Measurements from ENCODE around the gene RNPEPL1.
"Not testable (repeated sequence)": the region's sequence is repeated elsewhere in the genome, so short reads cannot be mapped to it uniquely, and the experiment has no call there.

Gene RNPEPL1

GRCh38 chr2:240567872-240568677 lies at the start of gene RNPEPL1:
RNPEPL1 (plus strand) TSS chr2:240568484; CDS start chr2:240568587, 103 bp downstream.
- no peak for DNase-seq (ENCODE audit: low read depth)

GRCh38 chr2:240518981-240519380 lies 49.3 kb upstream of the RNPEPL1 start:
- DNase-seq (ENCODE audit: low read depth), result no peak

GRCh38 chr2:240519396-240520129 lies 48.7 kb upstream of the RNPEPL1 start:
- no peak for DNase-seq (ENCODE audit: low read depth)

GRCh38 chr2:240520130-240520973 lies 47.9 kb upstream of the RNPEPL1 start:
- DNase-seq (ENCODE audit: low read depth), result no peak

GRCh38 chr2:240520974-240521350 lies 47.3 kb upstream of the RNPEPL1 start:
- DNase-seq (ENCODE audit: low read depth), result no peak

- not testable (repeated sequence) for DNase-seq (ENCODE audit: low read depth)
Measured at GRCh38 chr2:240521885-240522284, 46.4 kb upstream of the RNPEPL1 start.

- no peak for DNase-seq (ENCODE audit: low read depth)
Measured at GRCh38 chr2:240522406-240522805, 45.9 kb upstream of the RNPEPL1 start.

GRCh38 chr2:240523451-240524281 lies 44.6 kb upstream of the RNPEPL1 start:
- no peak for DNase-seq (ENCODE audit: low read depth)

- no peak for DNase-seq (ENCODE audit: low read depth)
Measured at GRCh38 chr2:240524963-240525718, 43.1 kb upstream of the RNPEPL1 start.

GRCh38 chr2:240525802-240526201 lies 42.5 kb upstream of the RNPEPL1 start:
- no peak for DNase-seq (ENCODE audit: low read depth)

GRCh38 chr2:240526521-240526920 lies 41.8 kb upstream of the RNPEPL1 start:
- no peak for DNase-seq (ENCODE audit: low read depth)

- no peak for DNase-seq (ENCODE audit: low read depth)
Measured at GRCh38 chr2:240527153-240527750, 41.0 kb upstream of the RNPEPL1 start.

- DNase-seq (ENCODE audit: low read depth), result no peak
Measured at GRCh38 chr2:240528406-240529040, 39.8 kb upstream of the RNPEPL1 start.

GRCh38 chr2:240529344-240529999 lies 38.8 kb upstream of the RNPEPL1 start:
- no peak for DNase-seq (ENCODE audit: low read depth)

- DNase-seq (ENCODE audit: low read depth), result no peak
Measured at GRCh38 chr2:240530181-240530580, 38.1 kb upstream of the RNPEPL1 start.

- DNase-seq (ENCODE audit: low read depth), result no peak
Measured at GRCh38 chr2:240531038-240531437, 37.2 kb upstream of the RNPEPL1 start.

GRCh38 chr2:240532031-240532775 lies 36.1 kb upstream of the RNPEPL1 start:
- no peak for DNase-seq (ENCODE audit: low read depth)

- no peak for DNase-seq (ENCODE audit: low read depth)
Measured at GRCh38 chr2:240538031-240538780, 30.1 kb upstream of the RNPEPL1 start.

Measured in stimulated activated CD8-positive, alpha-beta memory T cell treated with anti-CD3 and anti-CD28 coated beads, Interleukin-4, amount 100 ng/mL, for 24 hours (primary cell).